Brain microvascular endothelial cell (primary cell): ENCODE data around the gene CTNNA3.

Experiments
- DNase-seq: peaks from one replicate; pipeline ENCODE4 v3.0.0-alpha.2; 2020
- H3K27ac ChIP-seq: fragments of 250-450 bp; sonication (Bioruptor Pico); 2 replicates; pipeline ENCODE4 v1.5.1; 2020; ENCODE audit warnings: mild to moderate bottlenecking, moderate library complexity
- H3K27me3 ChIP-seq: fragments of 250-450 bp; sonication (Bioruptor Pico); replicated peaks from 2 replicates; pipeline ENCODE4 v1.5.1; 2020; ENCODE audit warnings: mild to moderate bottlenecking
- H3K36me3 ChIP-seq: fragments of 250-450 bp; sonication (Bioruptor Pico); replicated peaks from 2 replicates; pipeline ENCODE4 v1.5.1; 2020; ENCODE audit warnings: mild to moderate bottlenecking
- H3K4me3 ChIP-seq: 2 replicates; pipeline ENCODE4 v1.5.1; 2011; ENCODE audit warnings: low read depth, mild to moderate bottlenecking, control low read depth, low read length, moderate library complexity
- in situ Hi-C: cut with HindIII; loops from 2 replicates; pipeline ENCODE4 v1.10.0; 2017; ENCODE audit warnings: low sequenced_read_pairs, low pct_ligation_motif_present
- TF ChIP-seq, protein P1 (sequence below): IDR thresholded peaks from 2 replicates; pipeline ENCODE4 v1.5.1; 2011; ENCODE audit warnings: low read depth, mild to moderate bottlenecking, moderate library complexity, low read length, control low read depth, inconsistent platforms; ENCODE audit errors: missing control alignments

The CTNNA3 gene

DNA sequence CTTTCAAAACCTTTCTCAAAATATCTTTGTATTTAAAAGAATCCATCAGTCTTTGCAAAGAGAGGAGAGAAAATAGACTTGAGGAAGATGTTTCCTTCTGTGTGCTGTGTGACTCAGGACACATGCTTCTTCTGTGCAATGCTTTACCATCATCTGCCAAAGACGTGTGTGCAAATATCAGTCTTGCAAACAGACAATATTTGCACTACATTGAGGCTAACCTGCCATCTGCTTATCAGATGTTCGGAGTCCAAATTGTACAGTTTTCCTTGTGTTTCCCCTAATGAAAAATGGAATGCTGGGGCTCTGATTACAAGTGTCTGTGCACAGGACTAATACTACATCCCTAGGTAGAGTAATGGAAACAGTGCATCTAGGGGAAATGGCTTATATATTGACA lies 1123.3 kb downstream of the CTNNA3 start:
- Histone ChIP-seq H3K27ac (no peak overlapping the region), H3K27me3 (no peaks in the 10 kb centered on the region), H3K4me3 (no peak overlapping the region), H3K36me3 (no peaks in the 10 kb centered on the region)
- DNase-seq = no peak
- in situ Hi-C loops = no loop called here
- TF ChIP-seq, protein P1, sequence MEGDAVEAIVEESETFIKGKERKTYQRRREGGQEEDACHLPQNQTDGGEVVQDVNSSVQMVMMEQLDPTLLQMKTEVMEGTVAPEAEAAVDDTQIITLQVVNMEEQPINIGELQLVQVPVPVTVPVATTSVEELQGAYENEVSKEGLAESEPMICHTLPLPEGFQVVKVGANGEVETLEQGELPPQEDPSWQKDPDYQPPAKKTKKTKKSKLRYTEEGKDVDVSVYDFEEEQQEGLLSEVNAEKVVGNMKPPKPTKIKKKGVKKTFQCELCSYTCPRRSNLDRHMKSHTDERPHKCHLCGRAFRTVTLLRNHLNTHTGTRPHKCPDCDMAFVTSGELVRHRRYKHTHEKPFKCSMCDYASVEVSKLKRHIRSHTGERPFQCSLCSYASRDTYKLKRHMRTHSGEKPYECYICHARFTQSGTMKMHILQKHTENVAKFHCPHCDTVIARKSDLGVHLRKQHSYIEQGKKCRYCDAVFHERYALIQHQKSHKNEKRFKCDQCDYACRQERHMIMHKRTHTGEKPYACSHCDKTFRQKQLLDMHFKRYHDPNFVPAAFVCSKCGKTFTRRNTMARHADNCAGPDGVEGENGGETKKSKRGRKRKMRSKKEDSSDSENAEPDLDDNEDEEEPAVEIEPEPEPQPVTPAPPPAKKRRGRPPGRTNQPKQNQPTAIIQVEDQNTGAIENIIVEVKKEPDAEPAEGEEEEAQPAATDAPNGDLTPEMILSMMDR = no peak

- Histone ChIP-seq H3K27ac (no peak overlapping the region), H3K27me3 (no peaks in the 10 kb centered on the region), H3K36me3 (no peaks in the 10 kb centered on the region), H3K4me3 (no peak overlapping the region)
- no peak for DNase-seq
- in situ Hi-C loops = no loop called here
- TF ChIP-seq, protein P1 = no peak
Observed at GRCh38 chr10:66565999-66566398, 1130.0 kb downstream of the CTNNA3 start.

GRCh38 chr10:66564287-66564686 lies 1131.7 kb downstream of the CTNNA3 start:
- H3K36me3 ChIP-seq = no peaks in the 10 kb centered on the region
- no peak for DNase-seq
- H3K4me3 ChIP-seq = no peak overlapping the region
- in situ Hi-C loops = no loop called here
- H3K27me3 ChIP-seq = no peaks in the 10 kb centered on the region
- no peak overlapping the region for H3K27ac ChIP-seq
- TF ChIP-seq, protein P1 = no peak

- Histone ChIP-seq H3K36me3 (no peaks in the 10 kb centered on the region), H3K27me3 (no peaks in the 10 kb centered on the region), H3K4me3 (no peak overlapping the region), H3K27ac (no peak overlapping the region)
- no peak for DNase-seq
- in situ Hi-C loops = no loop called here
- TF ChIP-seq, protein P1 = no peak
Observed at GRCh38 chr10:66555061-66555460, 1140.9 kb downstream of the CTNNA3 start.

DNA sequence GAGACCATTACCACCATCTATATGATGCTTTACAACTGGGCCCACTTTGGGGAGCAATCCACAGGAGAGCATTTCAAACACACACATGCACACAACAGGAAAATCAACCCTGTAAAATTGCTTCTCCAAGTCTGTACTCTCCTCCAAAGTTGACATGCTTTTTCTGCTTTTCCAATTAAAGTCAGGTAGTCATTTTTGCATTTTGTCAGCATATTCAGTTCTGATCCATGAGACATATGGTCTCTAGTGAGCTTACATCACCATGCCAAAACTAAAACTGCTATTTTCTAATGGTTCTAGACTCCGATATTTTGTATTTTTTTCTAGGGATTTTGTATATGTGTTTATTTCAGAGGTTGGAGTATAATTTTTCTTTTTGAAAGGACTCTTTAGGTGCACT lies 1143.7 kb downstream of the CTNNA3 start:
- in situ Hi-C loops = no loop called here
- no peak overlapping the region for H3K27ac ChIP-seq
- no peak overlapping the region for H3K4me3 ChIP-seq
- DNase-seq = no peak
- H3K36me3 ChIP-seq = no peaks in the 10 kb centered on the region
- TF ChIP-seq, protein P1 = no peak
- no peaks in the 10 kb centered on the region for H3K27me3 ChIP-seq

DNA sequence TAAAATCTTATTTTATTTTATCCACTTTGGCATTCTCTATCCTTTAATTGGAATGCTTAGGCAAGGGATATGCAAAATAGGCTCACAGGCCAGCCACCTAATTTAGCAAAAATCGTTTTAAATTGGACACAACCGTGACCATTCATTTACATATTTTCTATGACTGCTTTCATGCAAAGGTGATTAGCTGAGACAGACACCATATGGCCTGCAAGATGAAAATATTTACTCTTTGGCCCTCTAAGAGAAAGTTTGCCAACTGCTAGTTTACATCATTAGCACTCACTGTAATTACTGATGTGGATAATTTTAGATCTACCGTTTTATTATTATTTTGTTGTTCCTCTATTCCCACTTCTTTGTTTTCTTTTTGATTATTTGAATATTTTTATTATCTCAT lies 1145.6 kb downstream of the CTNNA3 start:
- Histone ChIP-seq H3K27me3 (no peaks in the 10 kb centered on the region), H3K4me3 (no peak overlapping the region), H3K36me3 (no peaks in the 10 kb centered on the region), H3K27ac (no peak overlapping the region)
- in situ Hi-C loops = no loop called here
- DNase-seq = no peak
- TF ChIP-seq, protein P1 = no peak
